HCT116 (cell line): ENCODE data around the gene PROS1. TPM values are rescaled to one million over a fixed set of nuclear protein-coding genes. Genes with fewer than 3 reads are reported as not detected.
"Not testable (repeated sequence)": the region's sequence is repeated elsewhere in the genome, so short reads cannot be mapped to it uniquely, and the experiment has no call there.

Experiments
- ATAC-seq: fragments of 200-7000 bp; cut with Tn5 transposase; 2 replicates; pipeline ENCODE4 v1.9.1; 2020; ENCODE audit warnings: mild to moderate bottlenecking, moderate library complexity
- BruUV-seq: library from RNA; stranded (reverse); fragments of 400-500 nt; replicated peaks from 2 replicates; lab custom pipeline; 2021; lab: Mats Ljungman, UMichigan
- CTCF ChIA-PET: fragments of 300-600 bp; sonication (Branson Sonifier 250); formaldehyde crosslinking; loops from one replicate; lab custom pipeline; 2021; ENCODE audit warnings: antibody characterized with exemption; lab: Charles Lee
- POLR2A ChIA-PET: fragments of 300-600, 350-600 bp; sonication (Branson Sonifier 250); formaldehyde crosslinking; loops from one replicate; lab custom pipeline; 2021; ENCODE audit warnings: antibody characterized with exemption; lab: Charles Lee
- RAD21 ChIA-PET, 2 experiments: fragments of 300-600 bp; sonication (Branson Sonifier 250); formaldehyde crosslinking; loops; one replicate each; lab custom pipeline; 2023; ENCODE audit warnings: low total read pairs in 2 of 2; ENCODE audit not compliant: uncharacterized antibody in 2 of 2, unreplicated experiment in 2 of 2, low non-redundant PET in 1 of 2; lab: Charles Lee
- DNase-seq: peaks from one replicate; pipeline ENCODE4 v3.0.0-alpha.2; 2010; ENCODE audit warnings: low read depth, low spot score
- H2AFZ ChIP-seq: fragments of 200-600 bp; shearing (Covaris generic), sonication (generic); 2 replicates; pipeline ENCODE4 v1.6.1; 2017; ENCODE audit warnings: low read depth, mixed run types, mixed read lengths, antibody characterized with exemption, low read length; ENCODE audit not compliant: poor library complexity, severe bottlenecking
- H3K27ac ChIP-seq: 2 replicates; pipeline ENCODE4 v1.5.1; 2012; ENCODE audit warnings: low read depth, low read length
- H3K27me3 ChIP-seq: fragments of 200-600 bp; sonication (generic); 2 replicates; pipeline ENCODE4 v1.6.1; 2016; ENCODE audit warnings: mixed run types, low read length, mixed read lengths; ENCODE audit not compliant: insufficient read depth
- H3K36me3 ChIP-seq, 2 experiments: fragments of 200-500 bp in 1 of 2; fragments of 200-600 bp in 1 of 2; sonication (Bioruptor generic) in 1 of 2; sonication (generic) in 1 of 2; 2 replicates each; pipeline versions ENCODE4 v1.5.1 to v1.6.1; 2014 to 2016; ENCODE audit warnings: low read length in 2 of 2, inconsistent platforms in 1 of 2, mixed read lengths in 1 of 2, mixed run types in 1 of 2; ENCODE audit not compliant: insufficient read depth in 2 of 2, control insufficient read depth in 1 of 2
- H3K4me1 ChIP-seq, 2 experiments: fragments of 200-600 bp in 1 of 2; sonication (generic) in 1 of 2; 2 replicates each; pipeline versions ENCODE4 v1.5.1 to v1.6.1; 2012 to 2017; ENCODE audit warnings: low read length in 2 of 2, inconsistent platforms in 1 of 2, mild to moderate bottlenecking in 1 of 2, mixed read lengths in 1 of 2, mixed run types in 1 of 2, moderate library complexity in 1 of 2; ENCODE audit not compliant: insufficient read depth in 2 of 2, control insufficient read depth in 1 of 2
- H3K4me2 ChIP-seq: fragments of 200-600 bp; sonication (generic); 2 replicates; pipeline ENCODE4 v1.6.1; 2017; ENCODE audit warnings: mixed run types, low read length, mixed read lengths
- H3K4me3 ChIP-seq, 2 experiments: fragments of 200-600 bp in 1 of 2; sonication (generic) in 1 of 2; replicated peaks in 1 of 2; 2 replicates each; pipeline ENCODE4 v1.5.1; 2011 to 2016; ENCODE audit warnings: low read length in 2 of 2, control low read depth in 1 of 2, low read depth in 1 of 2, mild to moderate bottlenecking in 1 of 2, mixed read lengths in 1 of 2, mixed run types in 1 of 2
- H3K79me2 ChIP-seq: fragments of 200-600 bp; sonication (generic); 2 replicates; pipeline ENCODE4 v1.6.1; 2017; ENCODE audit warnings: mild to moderate bottlenecking, mixed run types, low read length, moderate library complexity, mixed read lengths; ENCODE audit not compliant: insufficient read depth
- H3K9ac ChIP-seq: fragments of 200-600 bp; sonication (generic); 2 replicates; pipeline ENCODE4 v1.6.1; 2016; ENCODE audit warnings: low read length, mixed read lengths
- H3K9me2 ChIP-seq: fragments of 200-600 bp; sonication (generic), shearing (Covaris generic); 2 replicates; pipeline ENCODE4 v1.6.1; 2017; ENCODE audit warnings: mixed run types, mild to moderate bottlenecking, moderate library complexity; ENCODE audit not compliant: insufficient read depth
- H3K9me3 ChIP-seq, 2 experiments: fragments of 200-500 bp in 1 of 2; fragments of 200-600 bp in 1 of 2; sonication (Bioruptor generic) in 1 of 2; sonication (generic) in 1 of 2; 2 replicates each; pipeline ENCODE4 v1.6.1; 2014 to 2017; ENCODE audit warnings: low read length in 2 of 2, mixed read lengths in 2 of 2, inconsistent platforms in 1 of 2, low read depth in 1 of 2, mild to moderate bottlenecking in 1 of 2, mixed run types in 1 of 2, moderate library complexity in 1 of 2; ENCODE audit not compliant: control insufficient read depth in 1 of 2, insufficient read depth in 1 of 2
- H4K20me1 ChIP-seq: fragments of 200-600 bp; sonication (generic), shearing (Covaris generic); 2 replicates; pipeline ENCODE4 v1.6.1; 2017; ENCODE audit warnings: mixed run types, mild to moderate bottlenecking, moderate library complexity; ENCODE audit not compliant: insufficient read depth
- ATF3 ChIP-seq: IDR thresholded peaks from 2 replicates; pipeline ENCODE4 v1.6.1; 2012
- CBX3 ChIP-seq: IDR thresholded peaks from 2 replicates; pipeline ENCODE4 v1.6.1; 2012; ENCODE audit warnings: low read depth
- EGR1 ChIP-seq: IDR thresholded peaks from 2 replicates; pipeline ENCODE4 v1.6.1; 2012; ENCODE audit warnings: low read depth
- EZH2 ChIP-seq: fragments of 200-600 bp; sonication (generic); IDR thresholded peaks from 2 replicates; pipeline ENCODE4 v1.6.1; 2017; ENCODE audit warnings: antibody characterized with exemption, mixed run types
- FOSL1 ChIP-seq: IDR thresholded peaks from 2 replicates; pipeline ENCODE4 v1.6.1; 2012; ENCODE audit warnings: low read depth
- JUND ChIP-seq: IDR thresholded peaks from 2 replicates; pipeline ENCODE4 v1.6.1; 2012
- SP1 ChIP-seq: IDR thresholded peaks from 2 replicates; pipeline ENCODE4 v1.6.1; 2012; ENCODE audit warnings: low read depth
- SRF ChIP-seq: IDR thresholded peaks from 2 replicates; pipeline ENCODE4 v1.6.1; 2012; ENCODE audit warnings: low read depth
- YY1 ChIP-seq: IDR thresholded peaks from 2 replicates; pipeline ENCODE4 v1.6.1; 2011; ENCODE audit warnings: low read length, low read depth, moderate library complexity, mild to moderate bottlenecking; ENCODE audit not compliant: insufficient replicate concordance; ENCODE audit errors: extremely low read depth
- intact Hi-C: fragments of 100-400 bp; cut with micrococcal nuclease; formaldehyde crosslinking; loops from 2 replicates; pipeline ENCODE4 v1.10.0; 2022
- total RNA-seq: library from RNA; stranded (reverse); gene quantifications from one replicate; pipeline ENCODE4 v1.2.1, GENCODE V29; 2021; ENCODE audit not compliant: unreplicated experiment
- TF ChIP-seq, protein P1 (sequence below), 3 experiments: fragments of 200-600 bp in 1 of 3; sonication (generic) in 1 of 3; IDR thresholded peaks in 2 of 3; conservative IDR thresholded peaks in 1 of 3; 2 replicates each; pipeline ENCODE4 v1.5.1; 2012 to 2017; ENCODE audit warnings: low read depth in 2 of 3, low read length in 2 of 3, antibody characterized with exemption in 1 of 3, borderline replicate concordance in 1 of 3, control low read depth in 1 of 3, mild to moderate bottlenecking in 1 of 3, mixed read lengths in 1 of 3, mixed run types in 1 of 3, moderate library complexity in 1 of 3; ENCODE audit not compliant: insufficient read depth in 1 of 3

The PROS1 gene
- total RNA-seq, 1 experiment from 2014 or later = 9.6 TPM

- H3K9ac ChIP-seq, CTCF ChIA-PET, H3K27ac ChIP-seq, H3K4me3 ChIP-seq, POLR2A ChIA-PET, H3K9me2 ChIP-seq, H3K4me2 ChIP-seq, ATAC-seq, BruUV-seq, H3K9me3 ChIP-seq, H4K20me1 ChIP-seq, H2AFZ ChIP-seq, H3K27me3 ChIP-seq, RAD21 ChIA-PET, intact Hi-C loops, DNase-seq, H3K4me1 ChIP-seq, H3K36me3 ChIP-seq, H3K79me2 ChIP-seq: not testable (repeated sequence)
Measured at GRCh38 chr3:93913623-93914022, 60.1 kb downstream of the PROS1 start.

DNA sequence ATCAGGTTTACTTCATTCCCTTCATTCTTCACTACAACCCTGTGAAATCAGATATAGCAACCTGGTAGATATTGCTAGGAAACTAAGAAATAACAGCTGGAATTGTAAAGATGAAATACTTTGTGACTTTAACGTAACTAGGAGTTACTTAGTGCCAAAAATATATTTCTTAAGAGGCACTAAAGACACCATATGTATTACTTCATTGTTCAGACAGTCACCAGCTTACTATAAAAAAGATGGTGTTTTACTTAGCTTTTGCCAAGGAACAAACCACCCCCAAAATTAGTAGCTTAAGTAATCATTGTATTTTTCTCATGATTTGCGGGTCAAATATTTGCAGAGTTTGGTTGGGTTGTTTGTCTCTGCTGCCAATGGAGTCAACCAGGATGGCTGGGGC, 62.5 kb downstream of the PROS1 start:
- TF ChIP-seq YY1 = no peak
- no peak for TF ChIP-seq EGR1
- TF ChIP-seq SRF = no peak
- TF ChIP-seq JUND = no peak
- TF ChIP-seq FOSL1 = no peak
- no peak for TF ChIP-seq SP1
- no peak for TF ChIP-seq CBX3
- TF ChIP-seq EZH2 = no peak
- TF ChIP-seq ATF3 = no peak
- TF ChIP-seq, protein P1, sequence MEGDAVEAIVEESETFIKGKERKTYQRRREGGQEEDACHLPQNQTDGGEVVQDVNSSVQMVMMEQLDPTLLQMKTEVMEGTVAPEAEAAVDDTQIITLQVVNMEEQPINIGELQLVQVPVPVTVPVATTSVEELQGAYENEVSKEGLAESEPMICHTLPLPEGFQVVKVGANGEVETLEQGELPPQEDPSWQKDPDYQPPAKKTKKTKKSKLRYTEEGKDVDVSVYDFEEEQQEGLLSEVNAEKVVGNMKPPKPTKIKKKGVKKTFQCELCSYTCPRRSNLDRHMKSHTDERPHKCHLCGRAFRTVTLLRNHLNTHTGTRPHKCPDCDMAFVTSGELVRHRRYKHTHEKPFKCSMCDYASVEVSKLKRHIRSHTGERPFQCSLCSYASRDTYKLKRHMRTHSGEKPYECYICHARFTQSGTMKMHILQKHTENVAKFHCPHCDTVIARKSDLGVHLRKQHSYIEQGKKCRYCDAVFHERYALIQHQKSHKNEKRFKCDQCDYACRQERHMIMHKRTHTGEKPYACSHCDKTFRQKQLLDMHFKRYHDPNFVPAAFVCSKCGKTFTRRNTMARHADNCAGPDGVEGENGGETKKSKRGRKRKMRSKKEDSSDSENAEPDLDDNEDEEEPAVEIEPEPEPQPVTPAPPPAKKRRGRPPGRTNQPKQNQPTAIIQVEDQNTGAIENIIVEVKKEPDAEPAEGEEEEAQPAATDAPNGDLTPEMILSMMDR (IDR thresholded peaks at IDR 0.05 in 2 of 3, conservative IDR thresholded peaks at IDR 0.05 in 1 of 3; ENCODE audit: borderline replicate concordance in 1 of 3, insufficient read depth in 1 of 3, low read depth in 2 of 3, low read length in 2 of 3) = no peak
- TF ChIP-seq, all 23 proteins: peak for 0
- DNase-seq = no peak
- POLR2A ChIA-PET = no interaction called here
- RAD21 ChIA-PET = no interaction called here
- Histone ChIP-seq H3K79me2 (no peaks in the 10 kb centered on the region), H3K4me2 (no peak overlapping the region), H3K9ac (no peak overlapping the region), H3K27ac (no peak overlapping the region), H3K9me3 (no peaks in the 10 kb centered on the region), H2AFZ (no peak overlapping the region), H4K20me1 (no peaks in the 10 kb centered on the region), H3K27me3 (no peaks in the 10 kb centered on the region), H3K9me2 (no peaks in the 10 kb centered on the region), H3K4me1 (no peaks in the 10 kb centered on the region), H3K36me3 (no peaks in the 10 kb centered on the region), H3K4me3 (no peak overlapping the region)
- no TSS peak for BruUV-seq
- no peak for ATAC-seq
- CTCF ChIA-PET = no interaction called here
- intact Hi-C loops = no loop called here
